Breast epithelium (tissue), 3 donors: ENCODE data around the gene ACOT9.

ENCODE experiments used
- POLR2A ChIP-seq: fragments of 450-650 bp; IDR thresholded peaks from one replicate; pipeline ENCODE4 v1.6.1; 2016; ENCODE audit warnings: antibody characterized with exemption, mild to moderate bottlenecking, moderate library complexity
- POLR2AphosphoS5 ChIP-seq, 3 donors: sonication (generic); formaldehyde crosslinking; IDR thresholded peaks; one replicate each; pipeline ENCODE4 v1.6.1; 2017; ENCODE audit warnings: antibody characterized with exemption in 3 of 3
- TF ChIP-seq, protein P1 (sequence below), 3 donors: fragments of 450-650 bp; IDR thresholded peaks; one replicate each; pipeline ENCODE4 v1.5.1; 2016 to 2017; ENCODE audit warnings: antibody characterized with exemption in 3 of 3, mild to moderate bottlenecking in 3 of 3, moderate library complexity in 3 of 3

GRCh38 chrX:23659339-23659738, 83.7 kb downstream of the ACOT9 start:
- TF ChIP-seq, protein P1, sequence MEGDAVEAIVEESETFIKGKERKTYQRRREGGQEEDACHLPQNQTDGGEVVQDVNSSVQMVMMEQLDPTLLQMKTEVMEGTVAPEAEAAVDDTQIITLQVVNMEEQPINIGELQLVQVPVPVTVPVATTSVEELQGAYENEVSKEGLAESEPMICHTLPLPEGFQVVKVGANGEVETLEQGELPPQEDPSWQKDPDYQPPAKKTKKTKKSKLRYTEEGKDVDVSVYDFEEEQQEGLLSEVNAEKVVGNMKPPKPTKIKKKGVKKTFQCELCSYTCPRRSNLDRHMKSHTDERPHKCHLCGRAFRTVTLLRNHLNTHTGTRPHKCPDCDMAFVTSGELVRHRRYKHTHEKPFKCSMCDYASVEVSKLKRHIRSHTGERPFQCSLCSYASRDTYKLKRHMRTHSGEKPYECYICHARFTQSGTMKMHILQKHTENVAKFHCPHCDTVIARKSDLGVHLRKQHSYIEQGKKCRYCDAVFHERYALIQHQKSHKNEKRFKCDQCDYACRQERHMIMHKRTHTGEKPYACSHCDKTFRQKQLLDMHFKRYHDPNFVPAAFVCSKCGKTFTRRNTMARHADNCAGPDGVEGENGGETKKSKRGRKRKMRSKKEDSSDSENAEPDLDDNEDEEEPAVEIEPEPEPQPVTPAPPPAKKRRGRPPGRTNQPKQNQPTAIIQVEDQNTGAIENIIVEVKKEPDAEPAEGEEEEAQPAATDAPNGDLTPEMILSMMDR (IDR thresholded peaks at IDR 0.05): no peak
- no peak for TF ChIP-seq POLR2A
- TF ChIP-seq POLR2AphosphoS5 (IDR thresholded peaks at IDR 0.05): no peak
